HG03066 (cell line): ENCODE measurements around the gene TMC3.

Experiments
- ATAC-seq: cut with Tn5 transposase; IDR thresholded peaks from one replicate; pipeline ENCODE4 v1.9.1; 2021; ENCODE audit warnings: low read depth; ENCODE audit not compliant: unreplicated experiment

Gene TMC3

DNA sequence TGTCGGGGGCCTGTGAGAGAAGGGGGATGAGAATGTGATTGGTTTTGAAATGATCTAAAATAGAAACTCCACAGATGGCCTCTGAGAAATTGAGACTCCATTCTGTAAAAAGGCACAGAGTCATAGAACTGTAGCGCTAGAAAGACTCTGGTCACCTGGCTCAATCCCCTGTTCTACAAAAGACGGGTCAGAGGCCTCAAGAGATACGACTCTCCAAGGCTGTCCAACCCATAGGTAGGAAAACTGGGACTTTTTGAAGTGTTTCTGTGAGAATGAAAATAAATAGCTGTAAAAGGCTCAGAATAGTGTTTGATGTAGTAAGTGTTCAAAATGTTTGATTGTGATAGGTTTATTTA, 11.7 kb upstream of the TMC3 start:
- no peak for ATAC-seq

DNA sequence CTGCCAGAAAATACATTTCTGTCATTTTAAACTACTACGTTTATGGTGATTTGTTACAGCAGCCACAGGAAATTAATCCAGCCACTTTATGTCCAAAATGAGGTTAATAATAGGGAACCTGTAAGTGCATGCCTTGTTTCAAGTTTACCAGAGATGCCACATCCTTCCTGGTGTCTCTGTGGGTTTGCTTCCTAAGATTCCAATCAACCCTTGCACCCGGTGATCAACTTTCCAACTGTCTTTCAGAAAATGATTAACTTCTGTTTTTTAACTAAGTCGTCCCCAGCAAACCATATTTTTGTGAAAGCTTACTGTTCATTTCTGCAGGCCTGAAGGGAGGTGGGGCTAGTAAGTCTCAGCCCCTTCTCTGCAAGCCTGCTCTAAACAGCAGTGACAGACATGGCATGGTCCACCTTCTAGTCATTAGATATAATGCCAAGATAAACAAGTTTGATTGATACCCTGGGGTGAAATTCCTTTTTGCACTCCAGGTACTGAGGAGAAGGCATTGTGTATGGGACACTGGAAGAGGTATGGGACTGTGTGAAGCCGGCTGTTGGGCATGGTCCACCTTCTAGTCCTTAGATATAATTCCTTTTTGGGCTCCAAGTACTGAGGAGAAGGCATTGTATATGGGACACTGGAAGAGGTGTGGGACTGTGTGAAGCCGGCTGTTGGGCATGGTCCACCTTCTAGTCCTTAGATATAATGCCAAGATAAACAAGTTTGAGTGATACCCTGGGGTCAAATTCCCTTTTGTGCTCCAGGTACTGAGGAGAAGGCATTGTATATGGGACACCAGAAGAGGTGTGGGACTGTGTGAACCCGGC, 11.1 kb upstream of the TMC3 start:
- no peak for ATAC-seq

DNA sequence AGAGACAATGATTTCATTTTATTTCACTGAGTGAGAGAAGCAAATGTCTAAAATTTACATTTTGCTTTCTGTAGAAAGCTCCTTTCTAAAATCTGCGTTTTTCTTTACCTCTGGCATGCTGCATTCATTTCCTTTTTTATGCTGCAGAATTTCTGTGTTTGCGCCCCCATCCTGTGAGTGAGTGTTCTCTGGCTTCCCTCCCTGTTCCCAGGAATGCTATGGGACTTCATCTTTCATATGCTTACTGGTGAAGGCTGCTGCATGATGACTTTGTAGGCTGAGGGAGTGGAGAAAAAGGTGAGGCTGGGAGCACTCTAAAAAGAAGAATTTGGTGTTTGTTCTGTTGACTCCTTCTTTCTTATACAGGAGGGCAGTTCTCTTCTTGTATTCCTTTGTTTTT, 7.7 kb upstream of the TMC3 start:
- no peak for ATAC-seq

DNA sequence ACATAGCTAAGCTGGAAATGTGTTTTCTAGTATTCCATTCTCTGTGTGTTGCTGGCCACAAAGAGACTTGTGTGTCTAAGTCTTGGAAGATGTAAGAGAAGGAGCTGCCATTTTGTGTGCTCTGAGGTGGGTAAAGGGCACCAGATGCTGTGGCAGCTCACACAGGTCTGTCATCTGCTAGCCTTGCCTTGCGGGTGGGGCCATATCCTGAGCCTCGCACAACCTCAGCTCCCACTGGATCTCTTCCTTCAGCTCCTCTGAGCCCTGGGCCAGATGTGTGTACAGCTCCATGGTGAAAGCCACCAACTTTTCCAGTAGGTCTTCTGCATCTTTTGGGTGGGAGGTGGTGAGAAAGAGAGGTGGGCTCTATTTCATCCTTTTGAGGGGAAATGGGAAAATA, 6.7 kb upstream of the TMC3 start:
- ATAC-seq: no peak

DNA sequence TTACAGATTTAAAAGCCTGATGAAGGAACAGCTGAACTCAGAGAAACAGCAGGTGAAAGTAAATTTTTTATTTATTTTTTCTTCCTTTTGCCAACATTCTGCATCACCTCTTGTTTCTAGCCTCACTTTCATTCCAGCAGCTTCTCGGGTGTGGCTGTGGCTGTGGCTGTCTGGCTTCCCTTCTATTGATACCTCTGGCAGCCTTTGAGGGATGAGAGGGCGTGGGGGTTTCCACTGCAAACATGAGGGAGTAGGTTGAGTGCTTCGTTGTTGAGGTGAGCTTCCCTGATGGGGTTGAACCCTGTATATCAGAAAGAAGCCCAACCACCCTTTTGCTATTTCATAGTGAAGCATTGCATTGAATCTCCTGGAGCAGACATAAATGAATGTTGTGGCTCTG, 6.2 kb upstream of the TMC3 start:
- no peak for ATAC-seq

DNA sequence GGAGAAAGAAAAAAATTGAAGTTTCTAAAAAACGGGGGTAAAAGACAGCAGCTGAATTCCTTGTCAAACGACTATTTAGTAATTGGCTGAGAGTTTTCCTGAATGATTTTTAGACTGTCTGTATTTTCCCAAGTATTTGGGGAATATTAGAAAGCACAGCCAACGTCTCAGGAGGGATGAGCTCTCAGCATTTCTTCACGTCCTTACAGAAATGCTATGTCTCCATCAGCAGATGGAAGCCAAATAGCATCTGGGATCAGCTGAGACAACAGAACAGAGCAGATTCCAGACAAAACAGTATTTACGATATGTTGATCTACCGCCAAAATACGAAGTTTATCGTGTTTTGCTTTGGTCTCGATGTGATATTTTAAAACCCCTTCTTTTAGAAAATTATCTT, 5.3 kb upstream of the TMC3 start:
- no peak for ATAC-seq

DNA sequence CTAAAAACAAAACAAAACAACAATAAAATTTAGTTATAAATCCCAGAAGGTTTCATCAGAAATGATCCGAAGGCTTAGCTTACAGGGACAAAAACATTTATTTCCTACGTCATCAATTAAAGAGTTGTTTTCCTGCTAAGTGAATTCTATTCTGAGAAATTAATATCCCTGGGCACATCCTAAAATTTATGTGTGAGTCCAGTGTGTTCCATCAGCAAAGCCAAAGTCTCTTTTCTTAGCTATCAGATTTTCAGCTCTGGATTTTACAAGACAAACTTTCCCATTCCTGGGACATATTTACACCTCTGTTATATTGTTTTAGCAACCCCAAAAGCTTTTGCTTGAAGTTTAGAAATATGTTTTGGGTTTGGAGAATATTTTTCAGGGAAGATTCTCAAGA, 4.4 kb upstream of the TMC3 start:
- no peak for ATAC-seq

DNA sequence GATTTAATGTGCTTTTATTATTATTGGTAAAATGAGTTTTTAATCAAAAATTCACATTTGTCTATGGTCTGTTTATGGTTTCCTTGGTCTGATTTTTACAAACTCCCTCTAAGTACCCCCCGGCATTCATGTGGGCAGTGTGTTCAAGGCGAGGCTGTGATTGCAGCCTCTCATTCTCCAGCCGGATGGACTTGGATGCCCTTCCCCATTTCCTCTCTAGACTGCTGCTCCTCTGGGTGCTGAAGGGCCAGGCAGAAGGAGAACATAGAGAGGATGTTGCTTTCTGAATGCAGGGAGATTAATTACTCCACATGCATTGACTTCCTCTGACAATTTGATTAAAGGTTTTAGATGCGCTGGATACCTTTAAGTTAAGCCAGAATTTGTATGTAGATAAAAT, 3.9 kb upstream of the TMC3 start:
- ATAC-seq: no peak

DNA sequence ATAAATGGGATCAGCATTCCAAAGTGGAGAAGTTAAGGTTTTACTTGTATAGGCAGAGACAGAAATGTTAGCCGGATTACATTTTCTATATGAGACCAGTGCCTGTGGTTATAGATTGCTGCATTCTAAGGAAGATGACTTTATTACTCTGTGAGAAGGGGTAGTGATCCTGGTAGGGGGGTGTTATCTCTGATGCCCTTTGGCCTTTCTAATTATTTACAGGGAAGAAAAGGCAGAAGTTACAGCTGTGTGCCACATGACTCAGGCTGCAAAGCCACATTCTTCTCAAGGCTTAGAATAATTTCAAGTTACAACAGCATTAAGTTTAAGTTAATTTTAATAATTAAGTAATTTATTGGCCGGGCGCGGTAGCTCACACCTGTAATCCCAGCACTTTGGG, 2.2 kb upstream of the TMC3 start:
- no peak for ATAC-seq

DNA sequence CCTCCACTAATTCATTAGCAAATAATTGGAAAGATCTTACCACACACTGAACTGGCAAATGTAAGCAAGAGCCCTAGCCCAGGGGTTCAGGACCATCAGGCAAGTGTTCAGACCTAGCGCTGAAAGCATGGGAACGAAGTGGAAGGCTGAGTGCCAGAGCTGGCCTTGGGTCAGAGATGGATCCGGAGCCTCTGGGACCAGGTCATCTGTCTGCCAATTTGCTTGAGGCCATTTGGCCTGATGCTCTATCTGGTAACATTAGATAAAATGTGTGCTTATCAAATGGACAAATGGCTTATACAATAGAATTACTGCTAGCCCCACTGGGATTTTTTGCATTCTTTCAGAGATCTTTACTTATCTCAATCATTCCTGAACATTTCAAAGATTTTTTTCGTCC, 1.4 kb upstream of the TMC3 start:
- no peak for ATAC-seq

DNA sequence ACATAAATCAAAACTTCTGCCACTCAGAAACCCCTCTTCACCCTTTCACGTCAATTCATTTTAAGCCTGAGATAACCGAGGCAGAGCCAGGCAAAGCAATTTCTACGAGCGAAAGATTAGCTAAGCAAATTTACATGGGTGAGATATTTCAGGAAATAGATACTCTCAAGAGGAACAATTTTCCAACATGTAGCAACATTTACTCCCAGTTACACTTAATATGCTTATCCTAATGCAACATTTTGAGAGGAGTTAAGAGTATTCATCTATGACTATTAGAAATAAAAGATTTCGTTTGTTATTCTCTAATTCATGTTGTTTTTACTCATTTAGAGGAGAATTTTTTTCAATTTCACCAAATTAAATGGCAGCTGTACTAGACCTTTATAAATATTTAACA, 837 bp downstream of the TMC3 start:
- no peak for ATAC-seq

DNA sequence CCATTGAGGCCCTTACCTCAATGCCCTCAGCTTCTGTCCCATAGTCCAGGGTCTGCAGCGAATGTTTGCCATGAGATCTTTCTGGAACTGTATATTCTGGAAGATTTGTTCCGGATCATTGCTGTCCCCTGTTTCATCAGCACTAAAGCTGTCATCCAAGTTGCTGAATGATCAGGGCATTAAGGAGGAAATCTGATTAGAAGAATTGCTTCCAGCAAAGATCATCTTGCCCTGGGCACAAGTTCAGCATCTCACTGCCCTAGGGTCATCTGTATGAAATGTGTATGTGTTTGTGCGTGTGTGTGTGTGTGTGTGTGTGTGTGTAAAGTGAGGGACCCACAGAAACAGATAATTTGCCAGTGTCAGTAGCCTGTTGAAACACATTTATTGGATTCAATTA, 1.4 kb downstream of the TMC3 start:
- no peak for ATAC-seq

DNA sequence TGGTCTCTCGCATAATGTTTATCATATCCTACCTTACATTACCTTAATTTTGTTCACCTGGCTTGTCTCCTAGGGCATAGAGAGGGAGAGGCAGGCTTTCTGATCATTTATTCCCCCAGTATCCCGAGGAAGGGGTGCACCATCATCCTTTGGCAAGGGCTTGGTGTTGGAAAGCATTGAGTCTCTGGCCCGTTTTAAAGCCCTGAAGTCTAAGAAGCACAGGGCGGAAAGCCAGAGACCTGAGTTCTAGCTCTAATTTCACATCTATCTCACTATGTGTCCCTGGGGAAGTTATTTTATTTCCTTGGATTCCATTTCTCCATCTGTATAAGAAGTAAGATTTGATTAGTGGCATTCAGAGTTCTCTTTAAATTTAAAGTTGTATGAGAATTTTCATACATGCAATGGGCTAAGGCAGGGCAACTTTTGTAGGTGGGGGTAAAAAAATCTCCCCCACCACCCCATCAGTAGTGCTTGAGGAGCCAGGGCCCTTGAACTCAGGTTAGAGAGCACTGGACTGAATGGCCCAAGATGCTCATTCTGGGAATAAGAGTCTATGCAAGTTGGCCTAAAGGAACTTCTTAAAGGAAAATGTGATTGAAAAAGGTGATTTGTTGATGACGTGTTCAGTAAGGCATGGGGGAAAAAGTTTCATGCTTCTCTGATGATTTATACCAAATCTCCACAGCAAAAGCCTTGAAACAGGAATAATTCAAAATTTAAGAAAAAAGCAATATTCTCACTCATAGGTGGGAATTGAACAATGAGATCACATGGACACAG, 10.1 kb downstream of the TMC3 start:
- ATAC-seq: no peak

DNA sequence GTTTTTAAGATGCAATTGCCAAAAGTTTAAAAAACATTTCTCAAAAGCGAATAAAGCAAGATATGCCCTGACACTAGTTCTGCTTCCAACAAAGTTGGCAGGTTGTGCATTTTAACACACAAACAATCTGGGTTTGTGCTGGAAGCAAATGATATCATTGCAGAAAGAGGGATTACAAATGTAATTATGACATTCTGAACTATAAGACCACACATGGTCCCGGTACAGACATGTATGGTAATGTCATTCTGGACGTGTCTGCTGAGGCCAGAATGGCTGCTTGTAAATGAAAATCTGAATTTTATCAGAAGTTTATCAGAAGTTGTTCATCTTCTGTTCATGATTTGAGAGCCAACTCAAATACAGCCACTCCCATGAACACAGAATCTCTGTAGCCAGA, 10.7 kb downstream of the TMC3 start:
- ATAC-seq: no peak

DNA sequence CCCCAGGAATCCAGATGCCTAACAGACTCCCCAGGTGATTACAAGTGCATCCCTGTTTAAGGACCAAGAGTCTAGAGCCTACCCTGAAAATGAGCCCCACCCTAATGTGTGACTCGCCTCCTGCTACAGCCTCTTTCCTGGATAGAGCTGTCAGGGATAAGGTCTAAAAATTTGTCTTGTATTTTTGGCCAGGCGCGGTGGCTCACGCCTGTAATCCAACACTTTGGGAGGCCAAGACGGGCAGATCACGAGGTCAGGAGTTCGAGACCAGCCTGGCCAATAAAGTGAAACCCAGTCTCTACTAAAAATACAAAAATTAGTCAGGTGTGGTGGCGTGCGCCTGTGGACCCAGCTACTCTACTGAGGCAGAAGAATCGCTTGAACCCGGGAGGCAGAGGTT, 11.2 kb downstream of the TMC3 start:
- no peak for ATAC-seq

DNA sequence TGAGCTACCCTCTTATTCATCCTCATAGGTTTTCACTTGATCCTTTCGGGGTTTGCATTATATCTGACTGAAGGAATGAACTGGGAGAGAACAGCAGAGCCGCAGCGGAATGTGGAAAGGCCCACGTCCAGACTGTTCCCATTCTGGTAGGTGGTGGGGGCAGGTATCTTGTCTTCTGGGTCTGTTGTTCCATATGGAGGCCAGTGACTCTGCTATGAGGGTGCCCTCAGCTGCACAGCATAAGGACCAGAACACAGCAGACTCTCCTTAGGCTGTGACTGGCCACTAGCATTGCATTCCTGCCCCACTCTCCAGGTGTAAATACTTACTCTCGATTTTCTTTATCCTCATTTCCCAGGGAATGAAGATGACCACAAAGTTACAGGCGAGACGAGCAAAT, 12.1 kb downstream of the TMC3 start:
- ATAC-seq: no peak

DNA sequence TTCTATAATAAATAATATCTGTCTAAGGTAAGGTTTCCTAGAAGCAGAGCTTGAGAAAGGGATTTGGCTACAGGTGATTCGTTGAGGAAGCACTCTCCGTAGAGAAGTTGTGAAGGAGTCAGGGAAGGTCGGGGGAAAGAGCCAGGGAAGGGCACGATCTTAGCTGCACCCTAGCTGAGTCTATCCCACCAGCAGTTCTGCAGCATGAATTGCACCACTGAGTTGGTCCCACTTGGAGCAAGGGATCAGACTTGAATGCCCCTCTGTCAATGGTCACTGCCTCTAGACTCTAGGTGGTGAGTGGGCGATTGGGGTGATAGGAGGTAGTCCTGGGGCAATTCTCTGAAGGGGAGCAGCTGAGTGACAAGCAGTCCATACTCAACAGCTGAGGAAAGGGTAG, 13.5 kb downstream of the TMC3 start:
- no peak for ATAC-seq

DNA sequence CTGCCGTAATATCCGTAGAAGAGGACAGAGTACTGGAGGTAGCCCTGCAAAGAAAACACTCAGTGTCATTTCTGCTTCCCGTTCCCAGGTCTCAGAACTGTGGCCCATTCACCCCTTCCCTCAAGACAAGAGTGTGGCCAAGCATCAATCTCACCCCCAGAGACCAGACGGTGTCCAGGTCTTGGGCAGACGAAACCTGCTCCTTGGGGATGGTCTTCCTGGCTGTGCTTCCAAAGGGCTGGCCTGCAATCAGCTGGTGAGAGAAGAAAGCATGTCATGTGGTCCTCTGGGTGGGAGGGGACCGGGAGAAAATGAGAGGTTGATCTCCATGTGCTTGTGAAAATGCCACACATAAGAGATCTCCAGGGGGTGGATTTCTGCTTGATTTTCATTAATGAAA, 15.8 kb downstream of the TMC3 start:
- ATAC-seq: no peak

DNA sequence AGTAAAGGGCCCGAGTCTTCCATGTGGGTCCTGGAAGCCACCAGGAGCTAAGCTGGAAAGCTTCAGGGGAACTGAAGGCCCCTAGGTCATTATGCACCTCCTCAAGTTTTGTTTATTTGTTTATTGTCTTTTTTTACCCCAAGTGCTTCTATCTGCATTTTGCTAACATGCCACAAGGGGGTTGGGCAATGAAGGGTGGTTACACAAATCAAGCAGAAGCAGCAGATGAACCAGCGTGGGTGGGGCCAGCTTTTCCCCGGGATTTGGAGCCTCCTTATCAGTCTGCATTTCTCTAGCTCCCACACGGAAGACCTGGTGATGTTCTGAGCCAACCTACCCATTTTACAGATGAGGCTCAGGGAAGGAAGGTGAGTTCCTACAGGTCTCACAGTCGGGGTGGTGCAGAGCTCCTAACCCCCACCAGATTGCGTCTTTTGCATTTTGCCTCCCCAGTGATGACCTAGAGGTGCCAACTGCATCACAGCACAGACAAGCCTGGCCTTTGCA, 16.8 kb downstream of the TMC3 start:
- ATAC-seq: no peak

DNA sequence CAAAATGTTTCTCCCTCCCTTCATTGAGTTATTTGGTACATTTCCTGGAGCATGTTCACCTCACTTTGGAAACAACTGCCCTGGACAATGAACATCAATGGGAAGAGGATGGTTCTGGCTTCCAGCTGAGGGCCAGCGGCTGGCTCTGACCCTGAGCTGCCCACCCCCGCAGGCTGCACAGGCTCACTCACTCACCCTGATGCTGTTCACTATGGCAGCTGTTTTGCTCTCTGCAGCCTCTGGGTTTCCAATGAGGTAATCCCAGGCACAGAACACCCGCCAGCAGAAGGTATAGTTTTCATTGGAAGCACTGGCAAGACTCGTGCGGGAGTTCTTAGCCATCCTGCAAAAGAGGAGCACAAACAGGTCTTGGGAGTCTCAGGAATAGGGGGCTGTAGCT, 17.8 kb downstream of the TMC3 start:
- no peak for ATAC-seq

DNA sequence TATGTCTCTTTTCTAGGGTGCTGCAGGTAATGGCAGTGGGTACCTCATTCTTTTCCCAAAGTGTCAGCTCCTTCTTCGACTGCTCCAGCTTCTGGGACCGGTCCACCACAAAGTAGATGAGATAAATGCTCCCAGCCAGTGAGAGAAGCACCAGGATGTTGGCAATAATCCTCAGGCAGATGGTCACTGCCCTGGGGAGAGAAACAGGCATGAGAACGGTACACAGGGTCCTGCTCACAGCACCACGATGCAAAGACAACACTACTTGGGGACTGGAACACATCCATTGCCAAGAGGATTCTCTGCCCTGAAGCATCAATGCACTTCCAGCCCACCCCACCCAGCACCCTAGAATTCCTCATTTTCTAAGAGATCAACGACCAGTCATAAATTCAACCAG, 22.4 kb downstream of the TMC3 start:
- ATAC-seq: no peak

DNA sequence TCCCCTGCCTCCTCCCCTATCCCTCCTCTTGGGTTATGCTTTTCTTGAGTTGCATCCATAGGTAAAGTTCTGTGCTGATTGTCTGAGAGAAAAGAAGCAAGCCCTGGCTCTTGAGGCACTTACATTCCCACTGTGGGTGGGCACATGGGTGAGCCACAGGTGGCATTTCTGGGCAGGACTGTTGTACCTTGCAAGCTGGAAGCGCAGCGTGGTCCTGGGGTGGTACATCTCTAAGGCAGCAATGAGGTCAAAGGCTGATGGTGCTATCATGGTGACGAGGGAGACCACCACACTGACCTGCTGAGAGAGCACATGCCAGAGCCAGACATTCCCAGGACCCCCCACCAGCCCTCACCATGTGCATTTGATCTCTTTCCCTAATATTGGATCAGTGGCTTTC, 24.7 kb downstream of the TMC3 start:
- no peak for ATAC-seq
